NCI-H2196 (cell line): ENCODE data around the gene GATA1.

Experiments
- DNase-seq: peaks from one replicate; lab custom pipeline; 2025; ENCODE audit not compliant: unreplicated experiment; lab: John Stamatoyannopoulos, UW

The GATA1 gene

DNA sequence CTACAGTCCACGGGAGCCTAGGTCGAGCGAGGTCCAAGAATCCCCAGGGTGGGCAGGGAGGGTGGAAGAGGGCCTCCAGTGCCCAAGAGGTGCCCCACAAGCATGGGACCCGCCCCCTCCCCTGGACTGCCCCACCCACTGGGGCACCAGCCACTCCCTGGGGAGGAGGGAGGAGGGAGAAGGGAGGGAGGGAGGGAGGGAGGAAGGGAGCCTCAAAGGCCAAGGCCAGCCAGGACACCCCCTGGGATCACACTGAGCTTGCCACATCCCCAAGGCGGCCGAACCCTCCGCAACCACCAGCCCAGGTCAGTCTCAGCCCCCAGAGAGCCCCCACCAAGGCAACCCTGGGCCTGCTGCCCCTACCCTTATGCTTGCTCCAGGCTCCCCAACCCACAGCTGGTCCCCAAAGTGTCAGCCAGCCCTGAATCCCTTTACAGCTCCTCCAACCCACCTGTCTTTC is at the start of gene GATA1:
GATA1 (plus strand) TSS at position 250 of the 460 bp plus-strand sequence. CDS start 4,520 bp downstream, outside the sequence.
- DNase-seq: no peak

DNA sequence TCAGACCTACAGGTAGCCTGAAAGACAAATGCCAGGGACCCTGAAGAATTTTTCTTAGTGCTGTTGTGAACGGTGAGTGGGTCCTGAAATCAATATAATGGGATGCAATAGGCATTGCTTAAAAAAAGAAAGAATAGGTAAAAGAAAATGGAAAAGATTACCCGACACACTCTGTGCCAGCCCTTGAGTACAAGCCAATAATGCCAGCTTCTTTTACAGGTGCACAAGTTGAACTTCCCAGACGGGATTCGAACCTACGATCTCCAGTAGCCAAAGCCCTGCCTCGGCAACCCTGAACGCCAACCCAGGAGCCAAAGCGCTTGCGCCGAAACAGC is 49.5 kb upstream of the GATA1 start:
- DNase-seq: no peak

DNA sequence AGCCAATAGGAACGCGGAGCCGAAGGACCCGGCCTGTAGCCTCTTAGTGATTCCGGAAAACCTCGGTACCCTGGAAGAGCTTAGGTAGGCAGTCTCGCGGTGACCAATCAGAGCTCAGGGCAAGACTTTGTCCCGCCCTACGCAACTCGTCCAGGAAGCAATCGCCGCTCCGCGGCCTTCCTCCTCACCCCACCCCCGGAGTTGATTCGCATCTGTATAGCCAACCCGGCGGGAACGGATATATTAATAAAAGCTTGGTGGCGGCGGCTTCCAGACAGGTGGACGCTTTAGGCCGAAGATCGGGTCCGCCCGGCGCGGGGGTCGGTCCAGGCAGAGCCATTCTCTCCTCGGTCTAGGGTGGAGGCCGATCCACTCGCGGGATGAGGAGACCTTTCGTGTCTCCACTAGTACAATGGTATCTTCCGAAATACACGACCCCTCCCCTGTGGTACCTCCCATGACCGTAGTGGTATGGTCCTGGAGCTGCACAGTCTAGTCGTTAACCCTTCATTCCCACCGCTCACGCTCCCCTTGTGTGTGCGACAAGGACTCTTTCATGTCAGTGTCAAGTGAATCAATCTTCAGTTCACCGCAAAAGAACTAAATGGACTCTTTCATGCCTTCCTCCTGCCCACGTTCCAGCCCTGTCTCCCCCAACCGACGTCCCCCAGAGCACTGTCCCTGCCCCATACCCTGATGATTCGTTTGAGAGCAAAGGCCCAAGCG is 49.0 kb upstream of the GATA1 start:
- DNase-seq: peak; percentile 88

DNA sequence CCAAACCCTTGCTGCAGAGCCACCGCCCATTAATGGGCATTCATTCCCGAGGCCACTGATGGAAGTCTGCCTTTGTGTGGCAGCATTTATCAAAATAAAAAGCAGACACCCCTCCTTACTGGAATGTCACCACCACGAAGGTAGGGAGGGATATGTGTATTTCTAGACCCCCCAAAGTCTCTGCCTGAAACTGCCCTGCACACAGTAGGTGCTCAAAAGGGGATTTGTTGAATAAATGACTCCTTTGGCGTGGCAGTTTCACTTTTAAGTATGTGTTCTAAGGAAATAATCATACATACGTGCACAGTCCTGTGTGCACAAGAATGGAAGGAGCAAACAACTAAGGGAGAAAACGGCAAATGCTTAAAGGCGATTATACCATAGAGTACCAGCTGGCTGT is 48.5 kb upstream of the GATA1 start:
- no peak for DNase-seq

DNA sequence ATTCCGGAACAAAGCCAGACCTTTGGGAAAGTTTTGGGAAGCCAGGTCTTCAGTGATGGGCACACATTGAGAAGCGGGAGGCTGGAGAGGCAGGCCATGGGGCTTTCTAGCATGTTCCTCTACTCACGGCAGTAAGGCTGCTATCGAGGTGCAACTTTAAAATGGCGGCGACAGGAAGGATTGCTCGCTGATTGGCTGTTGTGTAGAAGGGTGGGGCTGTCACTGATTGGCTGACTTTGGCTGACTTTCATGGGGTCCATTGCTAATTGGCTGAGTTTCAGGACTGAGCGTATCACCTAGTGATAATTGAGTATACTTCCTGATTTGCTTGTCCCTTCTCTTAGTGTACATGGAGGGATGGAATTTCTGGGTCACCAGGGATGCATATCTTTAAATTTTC is 44.6 kb upstream of the GATA1 start:
- DNase-seq: no peak

DNA sequence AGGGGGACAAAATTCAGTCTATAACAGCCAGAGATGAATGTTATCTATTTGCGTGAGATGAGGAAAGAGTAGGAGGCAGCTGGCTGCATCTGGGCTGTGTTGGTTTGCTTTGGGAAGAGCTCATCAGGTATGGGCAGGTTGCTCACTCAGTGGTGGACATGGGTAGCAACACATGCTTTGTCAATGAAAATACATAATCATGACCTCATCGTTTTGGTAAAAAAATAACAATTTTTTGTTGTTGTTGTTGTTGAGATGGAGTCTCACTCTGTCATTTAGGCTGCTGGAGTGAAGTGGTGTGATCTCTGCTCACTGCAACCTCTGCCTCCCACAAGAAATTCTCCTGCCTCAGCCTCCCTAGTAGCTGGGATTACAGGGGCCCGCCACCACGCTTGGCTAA is 41.2 kb upstream of the GATA1 start:
- DNase-seq: no peak

DNA sequence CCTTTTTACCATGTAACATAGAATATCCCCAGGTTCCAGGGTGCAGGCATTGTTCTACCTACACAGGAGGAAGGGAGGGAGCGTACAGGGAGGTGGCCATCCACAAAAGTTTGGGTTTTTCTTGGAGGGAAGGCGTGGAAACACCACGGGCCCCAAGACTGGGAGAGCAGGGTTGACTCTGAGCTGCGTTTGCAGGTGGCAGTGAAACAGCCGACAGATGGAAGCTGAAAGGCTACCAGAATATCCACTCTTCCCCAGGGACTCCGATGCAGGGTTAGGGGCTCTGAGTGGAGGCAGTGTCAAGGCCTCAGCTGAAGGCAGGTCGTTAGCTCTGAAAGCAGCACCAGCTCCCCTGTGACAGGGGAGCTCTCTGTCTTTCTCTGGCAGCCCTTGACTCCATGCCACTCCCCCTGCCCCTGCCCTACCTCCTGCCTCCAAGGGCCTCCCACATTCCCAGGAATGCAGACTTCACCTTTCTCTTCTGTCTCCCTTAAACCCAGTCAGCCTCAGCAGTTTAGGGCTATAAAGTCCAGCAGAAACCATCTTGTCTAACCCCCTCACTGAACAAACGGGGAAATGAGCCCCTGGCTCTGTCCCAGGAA is 38.9 kb upstream of the GATA1 start:
- DNase-seq: no peak

DNA sequence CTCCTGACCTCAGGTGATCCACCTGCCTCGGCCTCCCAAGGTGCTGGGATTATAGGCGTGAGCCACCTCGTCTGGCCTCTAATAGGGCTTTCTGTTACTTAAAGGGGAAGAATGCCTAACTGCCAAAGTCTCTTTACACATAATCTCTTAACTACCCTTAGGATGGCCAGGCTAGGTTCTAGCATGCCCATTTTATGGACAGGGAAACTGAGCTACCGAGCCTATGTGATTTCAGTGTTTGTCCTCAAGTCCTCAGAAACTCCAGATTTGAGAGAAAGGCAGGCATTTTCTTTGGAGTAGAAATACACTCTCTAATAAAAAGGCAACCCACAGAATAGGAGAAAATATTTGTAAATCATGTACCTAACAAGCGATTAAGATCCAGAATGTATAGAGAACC is 37.2 kb upstream of the GATA1 start:
- no peak for DNase-seq

DNA sequence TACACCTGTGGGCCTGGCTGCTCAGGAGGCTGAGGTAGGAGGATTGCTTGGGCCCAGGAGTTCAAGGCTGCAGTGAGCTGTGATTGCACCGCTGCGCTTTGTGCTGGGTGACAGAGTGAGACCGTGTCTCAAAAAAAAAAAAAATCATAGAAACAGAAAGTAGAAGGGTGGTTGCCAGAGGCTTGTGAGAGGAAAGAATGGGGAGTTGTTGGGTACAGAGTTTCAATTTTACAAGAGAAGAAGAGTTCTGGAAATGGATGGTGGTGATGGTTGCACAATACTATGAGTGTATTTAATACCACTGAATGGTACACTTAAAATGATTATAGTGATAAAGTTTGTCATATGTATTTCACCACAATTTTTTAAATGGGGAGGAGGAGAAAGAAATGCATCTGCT is 35.0 kb upstream of the GATA1 start:
- no peak for DNase-seq

DNA sequence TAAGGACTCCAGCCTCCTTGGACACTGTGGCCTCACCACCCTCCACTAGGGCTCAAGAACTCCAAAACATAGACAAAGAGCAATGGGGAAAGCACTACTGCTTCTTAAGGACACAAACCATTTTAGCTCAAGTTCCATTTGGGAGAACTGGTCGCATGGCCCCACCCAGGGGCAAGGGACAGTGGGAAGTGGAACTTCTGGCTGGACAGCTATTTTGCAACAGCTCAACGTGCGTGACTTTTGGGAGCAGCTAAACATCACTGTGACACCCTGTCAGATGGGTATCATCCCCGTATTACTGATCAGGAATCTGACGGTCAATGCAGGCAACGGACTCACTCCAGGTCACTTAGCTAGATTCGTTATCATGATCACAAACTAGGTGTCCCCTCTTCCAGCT is 33.9 kb upstream of the GATA1 start:
- DNase-seq: no peak

DNA sequence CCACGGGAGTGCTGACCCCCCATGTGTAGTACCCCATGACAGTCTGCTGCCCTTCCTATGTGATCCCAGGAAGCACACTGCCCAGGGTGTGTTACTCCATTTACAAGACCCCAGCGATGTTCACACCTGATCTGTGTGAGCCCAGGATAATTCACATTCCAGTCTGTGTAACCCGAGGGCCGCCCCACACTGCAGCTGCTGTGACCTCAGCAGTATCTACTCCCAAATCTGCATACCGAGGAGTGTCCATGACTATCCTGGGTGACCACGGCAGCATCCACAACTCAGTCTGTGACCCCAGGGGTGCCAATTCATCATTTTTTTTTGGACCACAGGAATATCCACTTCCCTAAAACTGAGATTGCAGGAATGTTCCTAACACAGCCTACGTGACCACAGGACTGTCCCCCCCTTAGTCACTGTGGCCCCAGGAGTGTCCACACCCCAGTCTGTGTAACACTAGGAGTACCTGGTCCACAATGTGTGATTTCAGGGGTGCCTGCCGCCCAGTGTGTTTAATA is 32.6 kb upstream of the GATA1 start:
- no peak for DNase-seq

DNA sequence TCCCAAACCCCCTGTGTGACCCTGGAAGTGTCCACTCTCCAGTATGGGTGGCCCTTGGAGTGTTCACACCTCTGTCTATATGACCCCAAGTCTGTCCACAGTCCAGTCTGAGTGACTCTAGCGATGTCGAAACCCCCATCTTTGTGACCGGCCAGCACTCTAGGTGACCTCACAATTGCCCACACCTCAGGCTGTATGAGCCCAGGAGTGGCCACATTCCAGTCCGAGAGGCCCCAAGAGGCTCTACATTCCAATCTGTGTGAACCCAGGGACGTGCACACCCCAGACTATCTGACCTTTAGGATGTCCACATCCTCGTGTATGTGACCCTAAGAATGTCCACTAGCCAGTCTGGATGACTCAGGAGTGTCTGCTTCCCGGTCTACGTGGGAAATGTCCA is 32.2 kb upstream of the GATA1 start:
- DNase-seq: no peak

DNA sequence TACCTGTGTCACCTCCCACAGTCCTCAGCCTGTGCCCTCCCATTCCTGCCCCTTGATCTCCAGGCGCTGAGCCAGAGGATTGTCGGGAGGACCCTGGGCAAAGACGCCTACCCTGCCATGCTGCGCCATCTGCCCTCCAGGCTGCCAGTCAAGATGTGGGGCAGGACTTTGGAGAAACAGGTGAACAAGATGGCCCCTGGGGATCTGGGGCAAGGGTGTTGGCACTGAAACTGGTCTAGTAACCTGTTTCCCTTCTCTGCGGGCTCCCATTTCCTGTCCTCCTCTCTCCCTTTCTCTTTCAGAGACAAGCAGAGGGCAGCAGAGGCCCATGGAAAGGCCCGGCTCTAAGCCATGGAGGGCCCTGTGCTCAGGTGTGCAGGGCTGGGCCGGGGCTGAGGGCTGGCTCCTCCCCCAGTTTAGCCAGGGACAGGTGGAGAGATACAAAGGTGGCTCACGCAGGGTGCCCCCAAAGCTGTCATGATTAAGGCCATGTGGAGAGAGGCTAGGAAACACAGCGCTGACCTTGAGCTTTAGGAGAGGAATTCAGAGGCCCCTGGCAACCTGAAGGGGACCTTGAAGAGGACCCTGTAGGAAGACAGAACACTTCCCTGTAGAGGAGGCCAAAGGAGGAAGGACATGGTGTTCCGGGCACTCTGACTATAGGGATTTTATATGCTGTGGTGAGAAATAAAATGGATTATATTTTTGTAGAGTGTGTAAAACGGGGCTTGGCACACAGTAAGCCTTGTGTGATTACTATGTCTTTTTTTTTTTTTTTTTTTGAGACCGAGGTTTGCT is 24.5 kb upstream of the GATA1 start, which contains the start of gene GLOD5:
GLOD5 (plus strand) TSS at position 74 of the 798 bp plus-strand sequence; CDS start at position 118, 44 bp downstream.
- DNase-seq: peak; percentile 48

DNA sequence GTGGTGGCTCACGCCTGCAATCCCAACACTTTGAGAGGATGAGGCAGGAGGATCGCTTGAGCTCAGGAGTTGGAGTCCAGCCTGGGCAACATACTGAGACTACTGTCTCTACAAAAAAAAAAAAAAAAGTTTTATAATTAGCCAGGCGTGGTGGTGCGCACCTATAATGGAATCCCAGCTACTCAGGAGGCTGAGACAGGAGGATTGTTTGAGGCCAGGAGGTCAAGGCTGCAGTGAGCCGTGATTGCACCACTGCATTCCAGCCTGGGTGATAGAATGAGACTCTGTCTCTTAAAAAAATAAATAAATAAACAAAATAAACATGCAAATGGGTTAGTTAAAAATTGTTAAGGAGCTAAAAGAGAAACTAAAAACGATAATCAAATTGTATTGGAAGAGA is 17.2 kb upstream of the GATA1 start:
- DNase-seq: no peak

DNA sequence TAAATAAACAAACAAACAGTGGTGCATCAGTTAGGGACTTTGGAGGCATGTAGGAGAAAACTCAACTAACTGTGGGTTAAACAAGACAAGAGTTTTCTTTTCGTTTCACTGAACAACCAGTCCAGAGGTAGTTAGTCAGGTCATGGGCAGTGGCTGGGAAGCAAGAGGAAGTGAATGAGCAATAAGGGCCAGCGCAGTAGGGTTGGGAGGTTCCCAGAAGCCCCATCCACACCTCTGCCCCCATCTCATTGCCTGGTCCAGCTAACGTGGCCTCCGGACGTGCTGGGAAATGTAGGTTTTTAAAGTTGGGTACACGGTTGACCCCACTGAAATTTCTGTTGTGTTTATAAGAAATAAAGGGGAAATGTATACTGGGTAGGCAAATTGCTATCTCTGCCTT is 16.1 kb upstream of the GATA1 start:
- no peak for DNase-seq

DNA sequence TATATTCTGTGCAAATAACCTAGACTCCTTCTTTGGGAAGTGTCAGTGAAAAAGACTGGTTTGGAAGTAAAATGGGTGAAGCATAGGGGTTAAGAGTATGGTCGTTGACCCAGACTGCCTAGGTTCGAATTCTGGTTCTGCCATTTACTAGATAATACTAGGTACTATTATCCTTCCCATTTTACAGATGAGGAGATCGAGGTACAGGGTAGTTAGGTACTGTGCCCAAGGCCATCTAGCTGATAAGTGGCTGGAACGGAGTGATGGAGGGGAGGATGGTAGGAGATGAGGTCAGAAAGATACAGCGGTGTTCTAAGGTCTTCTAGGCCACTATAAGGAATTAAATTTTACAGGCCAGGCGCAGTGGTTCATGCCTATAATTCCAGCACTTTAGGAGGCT is 13.8 kb upstream of the GATA1 start:
- DNase-seq: no peak

DNA sequence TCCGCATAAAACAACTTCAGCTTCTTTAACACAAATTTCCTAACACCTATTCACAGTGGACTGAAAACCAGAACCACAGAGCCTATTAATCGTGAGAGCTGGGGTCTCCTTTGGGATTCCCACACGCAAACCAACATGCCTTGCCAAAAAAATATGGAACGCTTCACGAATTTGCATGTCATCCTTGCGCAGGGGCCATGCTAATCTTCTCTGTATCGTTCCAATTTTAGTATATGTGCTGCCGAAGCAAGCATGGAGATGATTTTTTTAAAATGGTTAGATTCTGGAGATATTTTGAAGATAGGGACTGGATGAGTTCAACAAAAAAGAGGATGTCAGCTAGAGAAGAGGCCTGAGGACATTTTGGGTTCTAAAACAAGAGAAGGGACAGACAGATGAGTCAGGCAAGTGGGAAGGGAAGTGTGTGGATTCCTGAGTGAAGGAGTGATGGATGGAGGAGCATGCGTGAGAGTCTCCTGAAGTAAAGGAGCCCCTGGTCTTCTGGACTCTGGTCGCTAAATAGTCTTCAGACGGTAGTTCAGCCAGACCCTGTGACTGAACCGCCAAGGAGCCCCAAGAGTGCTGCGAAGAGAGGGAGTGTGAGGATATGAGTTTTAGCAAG is 9.5 kb upstream of the GATA1 start:
- DNase-seq: no peak

DNA sequence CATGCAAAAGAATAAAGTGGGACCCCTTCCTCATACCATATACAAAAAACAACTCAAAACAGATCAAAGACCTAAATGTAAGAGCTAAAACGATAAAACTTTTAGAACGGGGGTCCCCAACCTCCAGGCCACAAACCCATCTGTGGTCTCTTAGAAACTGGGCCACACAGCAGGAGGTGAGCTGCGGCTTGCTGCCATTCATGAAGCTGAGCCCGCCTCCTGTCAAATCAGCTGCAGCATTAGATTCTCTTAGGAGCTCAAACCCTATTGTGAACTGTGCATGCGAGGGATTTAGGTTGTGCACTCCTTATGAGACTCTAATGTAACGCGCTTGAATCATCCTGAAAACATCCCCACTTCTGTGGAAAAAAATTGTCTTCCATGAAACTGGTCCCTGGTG is 7.0 kb upstream of the GATA1 start:
- no peak for DNase-seq

DNA sequence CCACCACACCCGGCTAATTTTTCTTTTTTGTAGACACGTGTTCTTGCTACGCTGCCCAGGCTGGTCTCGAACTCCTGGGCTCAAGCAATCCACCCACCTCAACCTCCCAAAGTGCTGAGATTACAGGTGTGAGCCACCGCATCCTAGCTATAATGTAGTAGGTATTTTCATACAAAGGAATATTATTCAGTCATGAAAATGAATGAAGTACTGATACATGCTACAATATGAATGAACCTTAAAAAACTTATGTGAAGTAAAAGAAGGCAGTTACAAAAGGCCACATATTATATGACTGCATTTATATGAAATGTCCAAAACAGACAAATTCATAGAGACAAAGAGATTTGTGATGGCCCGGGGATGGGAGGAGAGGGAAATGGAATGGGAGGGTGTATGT is 4.7 kb upstream of the GATA1 start:
- DNase-seq: no peak

DNA sequence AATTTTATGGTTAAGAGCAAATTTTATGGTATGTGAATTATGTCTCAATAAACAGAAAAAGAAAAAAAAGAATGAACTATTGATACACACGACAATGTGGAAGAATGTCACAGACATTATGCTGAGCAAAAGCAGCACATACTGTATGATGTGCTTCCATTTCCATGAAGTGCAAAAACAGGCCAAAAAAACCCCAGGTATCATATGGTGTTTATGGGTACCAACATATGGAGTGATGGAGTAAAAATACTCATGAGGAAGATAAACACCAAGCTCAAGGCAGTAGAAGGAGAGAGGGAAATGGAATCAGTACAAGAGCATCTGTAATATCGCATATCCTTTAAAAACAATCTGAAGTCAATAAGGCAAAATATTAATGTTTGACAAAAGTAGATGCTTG is 4.2 kb upstream of the GATA1 start:
- no peak for DNase-seq

DNA sequence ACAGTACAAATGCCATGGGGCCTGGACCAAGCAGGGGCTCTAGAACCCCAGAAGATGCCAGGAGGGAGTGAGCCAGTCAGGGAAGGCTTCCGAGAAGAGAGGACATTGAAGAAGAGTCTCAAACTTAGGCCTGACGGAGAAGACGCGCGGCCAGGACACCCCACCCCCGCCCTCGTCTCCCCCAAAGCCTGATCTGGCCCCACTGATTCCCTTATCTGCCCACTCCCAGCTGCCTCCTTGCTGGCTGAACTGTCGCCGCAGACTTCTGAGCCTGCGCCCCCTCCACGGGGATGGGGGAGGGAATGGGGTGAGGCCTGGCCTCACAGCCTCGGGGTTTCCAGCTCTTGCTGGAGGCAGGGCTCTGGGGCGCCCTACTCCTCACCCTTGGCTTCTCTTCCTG is 3.6 kb upstream of the GATA1 start:
- DNase-seq: no peak
